HepG2 (cell line): ENCODE data around the gene SNHG17. TPM values are rescaled to one million over a fixed set of nuclear protein-coding genes. Genes with fewer than 3 reads are reported as not detected.

Experiments used
- ATAC-seq: fragments of 200-7000 bp; cut with Tn5 transposase; 3 replicates; pipeline ENCODE4 v1.9.1; 2020; ENCODE audit warnings: mild to moderate bottlenecking, moderate library complexity
- BruUV-seq: library from RNA; stranded (reverse); fragments of 400-500 nt; replicated peaks from 2 replicates; lab custom pipeline; 2021; lab: Mats Ljungman, UMichigan
- CTCF ChIA-PET: fragments of 300-600 bp; formaldehyde crosslinking; extraction: SDS; loops from one replicate; lab custom pipeline; 2021; ENCODE audit warnings: low total read pairs, inconsistent platforms, low intra/inter-chr PET ratio; lab: Yijun Ruan, JAX
- POLR2A ChIA-PET: fragments of 350-600 bp; sonication (Branson Sonifier 250); formaldehyde crosslinking; loops from one replicate; lab custom pipeline; 2020; ENCODE audit warnings: antibody characterized with exemption, inconsistent platforms; lab: Yijun Ruan, JAX
- DNase-seq: peaks from one replicate; pipeline ENCODE4 v3.0.0-alpha.2; 2015; ENCODE audit warnings: low spot score
- FAIRE-seq: peaks from 3 replicates; lab custom pipeline; 2011; peaks lifted over from hg19 to GRCh38; lab: Jason Lieb, UNC
- H2AFZ ChIP-seq: one replicate; pipeline ENCODE4 v1.6.1; 2011; ENCODE audit warnings: low read length, inconsistent platforms
- H3K27ac ChIP-seq: fragments of 300-600 bp; 3 replicates; pipeline ENCODE4 v1.8.0; 2011; ENCODE audit warnings: mixed run types, mild to moderate bottlenecking, mixed read lengths, low read length, inconsistent platforms; ENCODE audit not compliant: insufficient read depth; ENCODE audit errors: extremely low read length
- H3K27me3 ChIP-seq, 2 experiments: fragments of 200-600 bp in 1 of 2; 2 replicates in 1 of 2; 3 replicates in 1 of 2; pipeline versions ENCODE4 v1.6.0 to v1.8.0; 2011; ENCODE audit warnings: low read length in 2 of 2, mild to moderate bottlenecking in 2 of 2, moderate library complexity in 2 of 2, inconsistent platforms in 1 of 2; ENCODE audit not compliant: insufficient read depth in 2 of 2, control insufficient read depth in 1 of 2
- H3K36me3 ChIP-seq, 2 experiments: fragments of 200-600 bp in 1 of 2; replicated peaks in 1 of 2; 2 replicates in 1 of 2; 3 replicates in 1 of 2; pipeline versions ENCODE4 v1.5.1 to v1.8.0; 2011; ENCODE audit warnings: low read length in 2 of 2, inconsistent platforms in 1 of 2; ENCODE audit not compliant: insufficient read depth in 2 of 2, control insufficient read depth in 1 of 2
- H3K4me1 ChIP-seq: 2 replicates; pipeline ENCODE4 v1.5.1; 2012; ENCODE audit warnings: low read length, inconsistent platforms; ENCODE audit not compliant: insufficient read depth
- H3K4me2 ChIP-seq: 2 replicates; pipeline ENCODE4 v1.6.0; 2011; ENCODE audit warnings: low read depth, low read length, inconsistent platforms
- H3K4me3 ChIP-seq, 3 experiments: fragments of 200-600 bp in 1 of 3; sonication (generic), shearing (Covaris generic) in 1 of 3; replicated peaks in 1 of 3; 2 replicates each; pipeline ENCODE4 v1.5.1; 2011 to 2016; ENCODE audit warnings: low read length in 3 of 3, inconsistent platforms in 2 of 3, low read depth in 2 of 3, mild to moderate bottlenecking in 2 of 3, control low read depth in 1 of 3, mixed read lengths in 1 of 3; ENCODE audit not compliant: insufficient read depth in 1 of 3
- H3K79me2 ChIP-seq: one replicate; pipeline ENCODE4 v1.6.1; 2011; ENCODE audit warnings: low read length, inconsistent platforms; ENCODE audit not compliant: insufficient read depth
- H3K9ac ChIP-seq: 2 replicates; pipeline ENCODE4 v1.6.0; 2011; ENCODE audit warnings: mild to moderate bottlenecking, low read depth, low read length, inconsistent platforms; ENCODE audit not compliant: insufficient read depth
- H3K9me3 ChIP-seq: 2 replicates; pipeline ENCODE4 v1.5.1; 2012; ENCODE audit warnings: mild to moderate bottlenecking, low read length
- H4K20me1 ChIP-seq: 2 replicates; pipeline ENCODE4 v1.6.0; 2011; ENCODE audit warnings: inconsistent platforms, mild to moderate bottlenecking, low read length, moderate library complexity; ENCODE audit not compliant: insufficient read depth
- BCLAF1 ChIP-seq: fragments of 450-650 bp; IDR thresholded peaks from 2 replicates; pipeline ENCODE4 v1.6.1; 2017; ENCODE audit warnings: mild to moderate bottlenecking
- CREB1 ChIP-seq, 2 experiments: fragments of 450-650 bp in 1 of 2; IDR thresholded peaks; 2 replicates each; pipeline ENCODE4 v1.6.1; 2016 to 2017; ENCODE audit warnings: control low read depth in 1 of 2, mild to moderate bottlenecking in 1 of 2, missing compliant biosample characterization in 1 of 2, missing genetic modification characterization in 1 of 2
- MEF2D ChIP-seq: sonication (generic); formaldehyde crosslinking; IDR thresholded peaks from 2 replicates; pipeline ENCODE4 v1.5.1; 2020; ENCODE audit warnings: mild to moderate bottlenecking, missing genetic modification reagents
- SOX13 ChIP-seq, 3 experiments: fragments of 450-650 bp in 1 of 3; sonication (generic) in 1 of 3; formaldehyde crosslinking in 1 of 3; IDR thresholded peaks in 2 of 3; conservative IDR thresholded peaks in 1 of 3; 2 replicates each; pipeline versions ENCODE4 v1.5.0 to v1.6.1; 2016 to 2020; ENCODE audit warnings: antibody characterized with exemption in 1 of 3, mild to moderate bottlenecking in 1 of 3, missing compliant biosample characterization in 1 of 3, missing genetic modification reagents in 1 of 3, moderate library complexity in 1 of 3
- XRCC5 ChIP-seq: fragments of 200-400 bp; formaldehyde crosslinking; optimal IDR thresholded peaks from 2 replicates; pipeline ENCODE3; 2017; ENCODE audit warnings: mild to moderate bottlenecking, low read length
- ZNF20 ChIP-seq: sonication (generic); formaldehyde crosslinking; IDR thresholded peaks from 2 replicates; pipeline ENCODE4 v1.4.0; 2020; ENCODE audit warnings: mild to moderate bottlenecking, moderate library complexity, missing genetic modification reagents
- ZNF567 ChIP-seq: sonication (generic); formaldehyde crosslinking; IDR thresholded peaks from 2 replicates; pipeline ENCODE4 v1.8.1; 2023; ENCODE audit warnings: mild to moderate bottlenecking, missing genetic modification reagents, borderline replicate concordance
- ZNF615 ChIP-seq: sonication (generic); formaldehyde crosslinking; IDR thresholded peaks from 2 replicates; pipeline ENCODE4 v1.5.0; 2020; ENCODE audit warnings: mild to moderate bottlenecking, missing genetic modification reagents, borderline replicate concordance
- ZNF619 ChIP-seq: sonication (generic); formaldehyde crosslinking; IDR thresholded peaks from 2 replicates; pipeline ENCODE4 v1.4.0; 2020; ENCODE audit warnings: mild to moderate bottlenecking, missing genetic modification reagents
- WGBS: methylation state at CpG from one replicate; pipeline ENCODE4 v1.1.6; 2017; ENCODE audit warnings: low lambda C conversion rate; 5-methylcytosine and 5-hydroxymethylcytosine counted together
- in situ Hi-C: cut with HindIII; loops from 2 replicates; pipeline ENCODE4 v1.10.0; 2017; ENCODE audit warnings: low pct_unique_long_range_greater_than_20kb; ENCODE audit not compliant: extremely low pct_ligation_motif_present
- intact Hi-C: fragments of 100-400 bp; cut with micrococcal nuclease; formaldehyde crosslinking; loops from one replicate; pipeline ENCODE4 v1.10.0; 2022; ENCODE audit not compliant: unreplicated experiment
- polyA plus RNA-seq, 8 experiments: library from polyadenylated mRNA; depleted of rRNA in 3 of 8; stranded (reverse) in 7 of 8; unstranded in 1 of 8; fragments of >200 nt; fragmentation: Illumina TruSeq in 4 of 8; extraction: Trizol in 4 of 8; gene quantifications; 2 replicates each; pipeline versions ENCODE4 v1.2.1 to v1.2.3, GENCODE V29; 2011 to 2016; ENCODE audit warnings: low read depth in 4 of 8, missing spikeins in 1 of 8, mixed read lengths in 1 of 8; ENCODE audit not compliant: insufficient read depth in 1 of 8
- total RNA-seq, 5 experiments: library from RNA; depleted of rRNA; stranded (reverse); fragments of >200 nt; fragmentation: Illumina TruSeq; extraction: Trizol; gene quantifications; 2 replicates each; pipeline ENCODE4 v1.2.3, GENCODE V29; 2016; ENCODE audit warnings: low read depth in 1 of 5
- TF ChIP-seq, protein P1 (sequence below): sonication (generic); formaldehyde crosslinking; IDR thresholded peaks from 2 replicates; pipeline ENCODE4 v1.8.1; 2023; ENCODE audit warnings: mild to moderate bottlenecking, missing genetic modification reagents

Gene SNHG17
- total and polyA plus RNA-seq, 2 of the 13 experiments (the other 11 are each of a cell fraction or from before 2014, with no cell fraction given) = 26.2 to 41.2 TPM

DNA sequence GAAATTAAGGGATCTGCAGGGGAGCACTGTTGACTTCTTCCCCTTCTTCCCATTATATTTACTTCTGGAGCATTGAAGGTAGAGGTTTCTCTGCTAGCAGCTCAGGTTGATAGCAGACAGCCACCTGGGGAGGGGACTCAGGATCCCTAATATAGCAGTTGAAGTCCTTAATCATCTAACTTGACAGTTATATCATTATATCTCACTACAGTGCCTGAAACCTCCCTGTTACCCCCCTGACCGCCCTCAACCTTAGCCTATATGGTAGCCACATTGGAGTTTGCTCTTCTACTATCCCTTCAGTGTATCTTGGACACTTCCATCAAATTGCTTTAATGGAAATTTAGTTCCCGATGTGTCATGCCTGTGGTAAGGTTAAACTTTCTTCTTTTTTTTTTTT, 44.5 kb upstream of the SNHG17 start:
- H3K79me2 ChIP-seq = peaks cover 64% of the 10 kb centered on the region
- POLR2A ChIA-PET = no interaction called here
- FAIRE-seq = no peak

More for the DNA sequence above, 44.5 kb upstream of the SNHG17 start:
- Histone ChIP-seq H3K36me3 (peaks cover 1 to 12% of the 10 kb centered on the region in 2 experiments; a peak in 3 of 5 replicates), H3K4me1 (peaks cover 18% of the 10 kb centered on the region), H3K27me3 (no peaks in the 10 kb centered on the region)
- over 99% methylated on average over 2 of the region's 2 CpGs for WGBS
- DNase-seq = no peak
- intact Hi-C loops = no loop called here
- in situ Hi-C loops = no loop called here
- TF ChIP-seq XRCC5 (no peak), MEF2D (no peak), ZNF20 (no peak), BCLAF1 (no peak), ZNF567 (no peak), ZNF619 (CRISPR knock-in tag) (no peak), ZNF615 (CRISPR knock-in tag) (no peak), SOX13 (IDR thresholded peaks at IDR 0.05) (no peak), SOX13 (CRISPR knock-in tag; conservative IDR thresholded peaks at IDR 0.05 in 1 of 2, IDR thresholded peaks at IDR 0.05 in 1 of 2) (no peak), CREB1 (IDR thresholded peaks at IDR 0.05) (no peak), CREB1 (CRISPR knock-in tag; IDR thresholded peaks at IDR 0.05) (no peak)
- TF ChIP-seq, protein P1, sequence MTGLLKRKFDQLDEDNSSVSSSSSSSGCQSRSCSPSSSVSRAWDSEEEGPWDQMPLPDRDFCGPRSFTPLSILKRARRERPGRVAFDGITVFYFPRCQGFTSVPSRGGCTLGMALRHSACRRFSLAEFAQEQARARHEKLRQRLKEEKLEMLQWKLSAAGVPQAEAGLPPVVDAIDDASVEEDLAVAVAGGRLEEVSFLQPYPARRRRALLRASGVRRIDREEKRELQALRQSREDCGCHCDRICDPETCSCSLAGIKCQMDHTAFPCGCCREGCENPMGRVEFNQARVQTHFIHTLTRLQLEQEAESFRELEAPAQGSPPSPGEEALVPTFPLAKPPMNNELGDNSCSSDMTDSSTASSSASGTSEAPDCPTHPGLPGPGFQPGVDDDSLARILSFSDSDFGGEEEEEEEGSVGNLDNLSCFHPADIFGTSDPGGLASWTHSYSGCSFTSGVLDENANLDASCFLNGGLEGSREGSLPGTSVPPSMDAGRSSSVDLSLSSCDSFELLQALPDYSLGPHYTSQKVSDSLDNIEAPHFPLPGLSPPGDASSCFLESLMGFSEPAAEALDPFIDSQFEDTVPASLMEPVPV (CRISPR knock-in tag) = no peak
- TF ChIP-seq, all 625 proteins: peak for 0
- H4K20me1 ChIP-seq = peaks cover 12% of the 10 kb centered on the region; the same call in 1 of the 2 replicates
- H3K9ac ChIP-seq = no peak overlapping the region
- H2AFZ ChIP-seq = no peak overlapping the region
- H3K4me2 ChIP-seq = no peak overlapping the region
- BruUV-seq = no TSS peak
- no peaks in the 10 kb centered on the region for H3K9me3 ChIP-seq
- no peak overlapping the region for H3K27ac ChIP-seq
- no peak overlapping the region for H3K4me3 ChIP-seq
- no peak for ATAC-seq
- CTCF ChIA-PET = no interaction called here
